HEK293 (cell line): ENCODE data around the gene HOXA3.

Source experiments
- CTCF ChIA-PET: fragments of 350-600 bp; formaldehyde crosslinking; extraction: SDS; loops from one replicate; lab custom pipeline; 2021; ENCODE audit warnings: antibody characterized with exemption; lab: Yijun Ruan, JAX
- POLR2A ChIA-PET: fragments of 300-600 bp; formaldehyde crosslinking; extraction: SDS; loops from one replicate; lab custom pipeline; 2020; ENCODE audit warnings: antibody characterized with exemption, inconsistent platforms; lab: Yijun Ruan, JAX
- H3K27ac ChIP-seq: fragments of 200-500 bp; sonication (Bioruptor generic); 2 replicates; pipeline ENCODE4 v1.5.1; 2014; ENCODE audit warnings: low read depth, low read length, control low read depth, inconsistent platforms; ENCODE audit errors: extremely low read depth
- H3K36me3 ChIP-seq, 2 experiments: fragments of 200-500 bp in 1 of 2; sonication (Bioruptor generic) in 1 of 2; 1 replicate in 1 of 2; 2 replicates in 1 of 2; pipeline ENCODE4 v1.5.1; 2014 to 2017; ENCODE audit warnings: inconsistent platforms in 2 of 2, low read length in 2 of 2; ENCODE audit not compliant: control insufficient read depth in 2 of 2, insufficient read depth in 1 of 2
- H3K4me1 ChIP-seq: fragments of 200-500 bp; sonication (Bioruptor generic); 2 replicates; pipeline ENCODE4 v1.5.1; 2014; ENCODE audit warnings: mild to moderate bottlenecking, low read length, inconsistent platforms; ENCODE audit not compliant: control insufficient read depth, insufficient read depth
- H3K4me3 ChIP-seq: 2 replicates; pipeline ENCODE4 v1.5.1; 2011; ENCODE audit warnings: low read depth, mild to moderate bottlenecking, control low read depth, low read length, moderate library complexity
- H3K9me3 ChIP-seq: fragments of 200-500 bp; sonication (Bioruptor generic); 2 replicates; pipeline ENCODE4 v1.5.1; 2014; ENCODE audit warnings: low read depth, low read length, inconsistent platforms; ENCODE audit not compliant: control insufficient read depth, insufficient read depth
- SALL2 ChIP-seq: fragments of 450-650 bp; formaldehyde crosslinking; IDR thresholded peaks from 2 replicates; pipeline ENCODE4 v1.5.0; 2017; ENCODE audit warnings: missing biosample characterization, mild to moderate bottlenecking, missing genetic modification characterization, borderline replicate concordance
- ZBTB8A ChIP-seq: fragments of 450-650 bp; formaldehyde crosslinking; IDR thresholded peaks from 2 replicates; pipeline ENCODE4 v1.5.1; 2016; ENCODE audit warnings: missing biosample characterization, missing genetic modification characterization
- ZNF311 ChIP-seq: fragments of 450-650 bp; formaldehyde crosslinking; IDR thresholded peaks from 2 replicates; pipeline ENCODE4 v1.5.1; 2017; ENCODE audit warnings: missing biosample characterization, missing genetic modification characterization, borderline replicate concordance
- ZNF335 ChIP-seq: fragments of 450-650 bp; formaldehyde crosslinking; conservative IDR thresholded peaks from 2 replicates; pipeline ENCODE4 v1.5.1; 2016; ENCODE audit warnings: missing biosample characterization, missing genetic modification characterization
- ZNF341 ChIP-seq: fragments of 450-650 bp; formaldehyde crosslinking; IDR thresholded peaks from 2 replicates; pipeline ENCODE4; 2016; ENCODE audit warnings: low read depth, missing biosample characterization, missing genetic modification characterization
- ZNF426 ChIP-seq: fragments of 450-650 bp; formaldehyde crosslinking; IDR thresholded peaks from 2 replicates; pipeline ENCODE4 v1.5.1; 2017; ENCODE audit warnings: missing biosample characterization, missing genetic modification characterization, mild to moderate bottlenecking, inconsistent platforms, moderate library complexity
- ZNF48 ChIP-seq: fragments of 450-650 bp; formaldehyde crosslinking; IDR thresholded peaks from 2 replicates; pipeline ENCODE4 v1.5.1; 2016; ENCODE audit warnings: missing biosample characterization, missing genetic modification characterization
- ZNF555 ChIP-seq: fragments of 450-650 bp; formaldehyde crosslinking; conservative IDR thresholded peaks from 2 replicates; pipeline ENCODE4 v1.5.1; 2017; ENCODE audit warnings: missing biosample characterization, mild to moderate bottlenecking, missing genetic modification characterization, inconsistent platforms
- ZNF558 ChIP-seq: fragments of 450-650 bp; formaldehyde crosslinking; IDR thresholded peaks from 2 replicates; pipeline ENCODE4 v1.5.1; 2016; ENCODE audit warnings: missing biosample characterization, missing genetic modification characterization
- ZNF560 ChIP-seq: fragments of 450-650 bp; formaldehyde crosslinking; IDR thresholded peaks from 2 replicates; pipeline ENCODE4 v1.5.1; 2017; ENCODE audit warnings: missing biosample characterization, missing genetic modification characterization, borderline replicate concordance
- ZNF561 ChIP-seq: fragments of 450-650 bp; IDR thresholded peaks from 2 replicates; pipeline ENCODE4 v1.5.1; 2018; ENCODE audit warnings: missing biosample characterization, missing genetic modification characterization, borderline replicate concordance
- ZNF610 ChIP-seq: fragments of 450-650 bp; formaldehyde crosslinking; IDR thresholded peaks from 2 replicates; pipeline ENCODE4 v1.5.1; 2016; ENCODE audit warnings: missing biosample characterization, missing genetic modification characterization, borderline replicate concordance
- ZNF701 ChIP-seq: fragments of 450-650 bp; formaldehyde crosslinking; IDR thresholded peaks from 2 replicates; pipeline ENCODE4 v1.5.1; 2016; ENCODE audit warnings: missing biosample characterization, missing genetic modification characterization
- ZXDB ChIP-seq: fragments of 450-650 bp; formaldehyde crosslinking; IDR thresholded peaks from 2 replicates; pipeline ENCODE4 v1.5.1; 2016; ENCODE audit warnings: missing biosample characterization, missing genetic modification characterization
- TF ChIP-seq, protein P1 (sequence below): fragments of 450-650 bp; formaldehyde crosslinking; IDR thresholded peaks from 2 replicates; pipeline ENCODE4 v1.5.1; 2016; ENCODE audit warnings: missing biosample characterization, missing genetic modification characterization
- TF ChIP-seq, protein P2 (sequence below): fragments of 450-650 bp; formaldehyde crosslinking; IDR thresholded peaks from 2 replicates; pipeline ENCODE4 v1.5.1; 2016; ENCODE audit warnings: missing biosample characterization, missing genetic modification characterization
- TF ChIP-seq, protein P3 (sequence below): fragments of 450-650 bp; formaldehyde crosslinking; IDR thresholded peaks from 2 replicates; pipeline ENCODE4 v1.5.0; 2017; ENCODE audit warnings: missing biosample characterization, missing genetic modification characterization, borderline replicate concordance
- TF ChIP-seq, protein P4 (sequence below): fragments of 450-650 bp; formaldehyde crosslinking; IDR thresholded peaks from 2 replicates; pipeline ENCODE4 v1.5.1; 2016; ENCODE audit warnings: missing biosample characterization, missing genetic modification characterization
- TF ChIP-seq, protein P5 (sequence below): sonication (generic); formaldehyde crosslinking; IDR thresholded peaks from 2 replicates; pipeline ENCODE4 v1.8.1; 2022; ENCODE audit warnings: mild to moderate bottlenecking, moderate library complexity, missing genetic modification reagents

The HOXA3 gene

DNA sequence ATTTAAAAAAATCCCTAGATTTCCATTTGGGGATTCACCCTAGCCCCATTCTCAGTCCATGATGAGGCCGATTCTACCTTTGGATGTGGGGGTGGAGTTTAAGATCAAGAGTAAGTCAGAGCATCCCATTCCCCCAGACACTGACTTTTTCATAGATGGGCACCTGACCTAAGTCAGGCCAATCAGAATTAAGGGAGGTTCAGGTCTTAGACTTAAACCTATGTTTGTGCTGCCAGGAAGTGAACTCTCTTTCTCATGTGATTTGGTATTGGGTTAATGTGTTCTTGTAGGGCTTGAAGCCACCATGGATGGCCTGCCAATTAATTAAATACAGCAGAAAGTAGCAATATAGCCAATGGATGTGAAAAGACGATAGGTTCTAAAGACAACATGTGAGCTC, 86.7 kb downstream of the HOXA3 start (continued):
- TF ChIP-seq, protein P1, sequence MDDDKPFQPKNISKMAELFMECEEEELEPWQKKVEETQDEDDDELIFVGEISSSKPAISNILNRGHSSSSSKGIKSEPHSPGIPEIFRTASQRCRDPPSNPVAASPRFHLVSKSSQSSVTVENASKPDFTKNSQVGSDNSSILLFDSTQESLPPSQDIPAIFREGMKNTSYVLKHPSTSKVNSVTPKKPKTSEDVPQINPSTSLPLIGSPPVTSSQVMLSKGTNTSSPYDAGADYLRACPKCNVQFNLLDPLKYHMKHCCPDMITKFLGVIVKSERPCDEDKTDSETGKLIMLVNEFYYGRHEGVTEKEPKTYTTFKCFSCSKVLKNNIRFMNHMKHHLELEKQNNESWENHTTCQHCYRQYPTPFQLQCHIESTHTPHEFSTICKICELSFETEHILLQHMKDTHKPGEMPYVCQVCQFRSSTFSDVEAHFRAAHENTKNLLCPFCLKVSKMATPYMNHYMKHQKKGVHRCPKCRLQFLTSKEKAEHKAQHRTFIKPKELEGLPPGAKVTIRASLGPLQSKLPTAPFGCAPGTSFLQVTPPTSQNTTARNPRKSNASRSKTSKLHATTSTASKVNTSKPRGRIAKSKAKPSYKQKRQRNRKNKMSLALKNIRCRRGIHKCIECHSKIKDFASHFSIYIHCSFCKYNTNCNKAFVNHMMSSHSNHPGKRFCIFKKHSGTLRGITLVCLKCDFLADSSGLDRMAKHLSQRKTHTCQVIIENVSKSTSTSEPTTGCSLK (tag by site-specific recombination), result no peak
- TF ChIP-seq, protein P2, sequence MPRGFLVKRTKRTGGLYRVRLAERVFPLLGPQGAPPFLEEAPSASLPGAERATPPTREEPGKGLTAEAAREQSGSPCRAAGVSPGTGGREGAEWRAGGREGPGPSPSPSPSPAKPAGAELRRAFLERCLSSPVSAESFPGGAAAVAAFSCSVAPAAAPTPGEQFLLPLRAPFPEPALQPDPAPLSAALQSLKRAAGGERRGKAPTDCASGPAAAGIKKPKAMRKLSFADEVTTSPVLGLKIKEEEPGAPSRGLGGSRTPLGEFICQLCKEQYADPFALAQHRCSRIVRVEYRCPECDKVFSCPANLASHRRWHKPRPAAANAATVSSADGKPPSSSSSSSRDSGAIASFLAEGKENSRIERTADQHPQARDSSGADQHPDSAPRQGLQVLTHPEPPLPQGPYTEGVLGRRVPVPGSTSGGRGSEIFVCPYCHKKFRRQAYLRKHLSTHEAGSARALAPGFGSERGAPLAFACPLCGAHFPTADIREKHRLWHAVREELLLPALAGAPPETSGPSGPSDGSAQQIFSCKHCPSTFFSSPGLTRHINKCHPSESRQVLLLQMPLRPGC, result no peak
- no peak for TF ChIP-seq ZNF701 (tag by site-specific recombination)
- no peak for TF ChIP-seq SALL2
- TF ChIP-seq ZNF555 (tag by site-specific recombination), result no peak
- TF ChIP-seq ZNF341 (tag by site-specific recombination), result no peak

DNA sequence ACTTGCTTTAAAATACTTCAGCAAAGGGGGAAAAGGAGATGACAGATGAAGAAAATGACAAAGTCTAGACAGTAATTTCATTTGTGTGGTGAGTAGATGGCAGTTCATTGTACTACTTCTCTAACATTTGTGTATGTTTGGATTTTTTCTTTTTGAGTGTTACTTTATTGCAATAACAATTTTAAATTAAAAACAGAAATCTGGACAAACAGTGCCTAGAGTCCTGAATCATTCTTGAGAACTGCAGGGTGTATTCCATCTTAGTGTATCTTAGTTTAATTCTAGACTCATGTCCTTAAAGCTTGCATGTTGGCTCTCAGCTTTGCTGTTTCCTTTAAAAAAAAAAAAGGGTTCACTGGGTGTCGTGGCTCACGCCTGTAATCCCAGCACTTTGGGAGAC, 87.7 kb downstream of the HOXA3 start:
- Histone ChIP-seq H3K4me1 (0 out of 2 replicates have a peak, but pooled peaks cover 2% of the 10 kb centered on the region), H3K36me3 (no peaks in the 10 kb centered on the region), H3K27ac (no peak overlapping the region), H3K9me3 (no peaks in the 10 kb centered on the region), H3K4me3 (no peak overlapping the region)
- TF ChIP-seq ZNF48, result no peak
- no peak for TF ChIP-seq ZNF561
- TF ChIP-seq ZNF610, result no peak
- no peak for TF ChIP-seq ZNF558 (tag by site-specific recombination)
- TF ChIP-seq ZNF335, result no peak
- TF ChIP-seq, protein P3, sequence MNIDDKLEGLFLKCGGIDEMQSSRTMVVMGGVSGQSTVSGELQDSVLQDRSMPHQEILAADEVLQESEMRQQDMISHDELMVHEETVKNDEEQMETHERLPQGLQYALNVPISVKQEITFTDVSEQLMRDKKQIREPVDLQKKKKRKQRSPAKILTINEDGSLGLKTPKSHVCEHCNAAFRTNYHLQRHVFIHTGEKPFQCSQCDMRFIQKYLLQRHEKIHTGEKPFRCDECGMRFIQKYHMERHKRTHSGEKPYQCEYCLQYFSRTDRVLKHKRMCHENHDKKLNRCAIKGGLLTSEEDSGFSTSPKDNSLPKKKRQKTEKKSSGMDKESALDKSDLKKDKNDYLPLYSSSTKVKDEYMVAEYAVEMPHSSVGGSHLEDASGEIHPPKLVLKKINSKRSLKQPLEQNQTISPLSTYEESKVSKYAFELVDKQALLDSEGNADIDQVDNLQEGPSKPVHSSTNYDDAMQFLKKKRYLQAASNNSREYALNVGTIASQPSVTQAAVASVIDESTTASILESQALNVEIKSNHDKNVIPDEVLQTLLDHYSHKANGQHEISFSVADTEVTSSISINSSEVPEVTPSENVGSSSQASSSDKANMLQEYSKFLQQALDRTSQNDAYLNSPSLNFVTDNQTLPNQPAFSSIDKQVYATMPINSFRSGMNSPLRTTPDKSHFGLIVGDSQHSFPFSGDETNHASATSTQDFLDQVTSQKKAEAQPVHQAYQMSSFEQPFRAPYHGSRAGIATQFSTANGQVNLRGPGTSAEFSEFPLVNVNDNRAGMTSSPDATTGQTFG (tag by site-specific recombination), result no peak
- ChIA-PET POLR2A (interaction anchor here (0.6 kb wide), 1 partner anchor 1462 kb away, joined by 4 read pairs; no protein-coding TSS in a partner anchor), CTCF (interaction anchor here (0.6 kb wide), 1 partner anchor 36 kb away, joined by 3 read pairs; no protein-coding TSS in a partner anchor)

DNA sequence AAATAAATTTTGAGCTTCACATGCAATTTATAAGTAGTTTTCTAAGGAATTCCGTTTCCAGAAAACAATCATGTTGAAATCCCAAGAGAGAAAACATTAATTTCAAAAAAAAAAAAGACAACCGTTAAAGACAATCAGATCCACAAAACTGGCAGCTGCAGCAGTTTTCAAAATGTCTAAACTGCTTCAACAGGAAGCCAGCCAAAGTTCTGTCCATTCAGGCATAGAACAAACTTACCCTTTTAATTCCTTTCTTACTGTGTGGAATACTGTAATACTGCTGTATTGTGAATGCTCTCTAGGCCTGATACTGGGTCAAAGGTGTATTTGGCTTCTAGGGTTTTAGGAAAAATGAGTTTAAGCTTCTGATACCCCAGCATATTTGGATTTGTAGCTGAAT, 88.2 kb downstream of the HOXA3 start:
- ChIA-PET CTCF (interaction anchor here (0.6 kb wide), 1 partner anchor 36 kb away, joined by 3 read pairs; no protein-coding TSS in a partner anchor), POLR2A (interaction anchor here (0.6 kb wide), 1 partner anchor 1462 kb away, joined by 4 read pairs; no protein-coding TSS in a partner anchor)
- Histone ChIP-seq H3K4me1 (0 out of 2 replicates have a peak, but pooled peaks cover 2% of the 10 kb centered on the region), H3K4me3 (no peak overlapping the region), H3K36me3 (no peaks in the 10 kb centered on the region), H3K9me3 (no peaks in the 10 kb centered on the region), H3K27ac (no peak overlapping the region)
- no peak for TF ChIP-seq ZNF311 (tag by site-specific recombination)
- no peak for TF ChIP-seq ZBTB8A (tag by site-specific recombination)
- TF ChIP-seq ZNF560 (tag by site-specific recombination), result no peak
- TF ChIP-seq, protein P4, sequence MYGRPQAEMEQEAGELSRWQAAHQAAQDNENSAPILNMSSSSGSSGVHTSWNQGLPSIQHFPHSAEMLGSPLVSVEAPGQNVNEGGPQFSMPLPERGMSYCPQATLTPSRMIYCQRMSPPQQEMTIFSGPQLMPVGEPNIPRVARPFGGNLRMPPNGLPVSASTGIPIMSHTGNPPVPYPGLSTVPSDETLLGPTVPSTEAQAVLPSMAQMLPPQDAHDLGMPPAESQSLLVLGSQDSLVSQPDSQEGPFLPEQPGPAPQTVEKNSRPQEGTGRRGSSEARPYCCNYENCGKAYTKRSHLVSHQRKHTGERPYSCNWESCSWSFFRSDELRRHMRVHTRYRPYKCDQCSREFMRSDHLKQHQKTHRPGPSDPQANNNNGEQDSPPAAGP (tag by site-specific recombination), result no peak
- TF ChIP-seq ZXDB (tag by site-specific recombination), result no peak
- TF ChIP-seq, protein P5, sequence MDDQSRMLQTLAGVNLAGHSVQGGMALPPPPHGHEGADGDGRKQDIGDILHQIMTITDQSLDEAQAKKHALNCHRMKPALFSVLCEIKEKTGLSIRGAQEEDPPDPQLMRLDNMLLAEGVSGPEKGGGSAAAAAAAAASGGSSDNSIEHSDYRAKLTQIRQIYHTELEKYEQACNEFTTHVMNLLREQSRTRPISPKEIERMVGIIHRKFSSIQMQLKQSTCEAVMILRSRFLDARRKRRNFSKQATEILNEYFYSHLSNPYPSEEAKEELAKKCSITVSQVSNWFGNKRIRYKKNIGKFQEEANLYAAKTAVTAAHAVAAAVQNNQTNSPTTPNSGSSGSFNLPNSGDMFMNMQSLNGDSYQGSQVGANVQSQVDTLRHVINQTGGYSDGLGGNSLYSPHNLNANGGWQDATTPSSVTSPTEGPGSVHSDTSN (CRISPR knock-in tag), result no peak
- TF ChIP-seq ZNF426, result no peak
